MCF 10A (cell line): Measurements from ENCODE around the gene SNRNP70. TPM values are rescaled to one million over a fixed set of nuclear protein-coding genes. Genes with fewer than 3 reads are reported as not detected.

ENCODE experiments used
- BruUV-seq: library from RNA; stranded (reverse); fragments of 400-500 nt; replicated peaks from 2 replicates; lab custom pipeline; 2021; lab: Mats Ljungman, UMichigan
- CTCF ChIA-PET: fragments of 300-600 bp; sonication (Branson Sonifier 250); formaldehyde crosslinking; extraction: SDS; loops from one replicate; lab custom pipeline; 2021; ENCODE audit warnings: antibody characterized with exemption, inconsistent platforms; lab: Yijun Ruan, JAX
- POLR2A ChIA-PET: fragments of 300-600, 350-650 bp; sonication (Branson Sonifier 250); formaldehyde crosslinking; extraction: SDS; loops from one replicate; lab custom pipeline; 2020; ENCODE audit warnings: antibody characterized with exemption, inconsistent platforms; lab: Yijun Ruan, JAX
- DNase-seq: peaks from one replicate; pipeline ENCODE4 v3.0.0-alpha.2; 2018; ENCODE audit not compliant: unreplicated experiment
- H3K27ac Mint-ChIP-seq: one replicate; pipeline ENCODE4 v1.8.0; 2022; ENCODE audit warnings: mild to moderate bottlenecking, low read depth, mixed read lengths; ENCODE audit not compliant: unreplicated experiment
- H3K27me3 Mint-ChIP-seq: one replicate; pipeline ENCODE4 v1.8.0; 2022; ENCODE audit warnings: mixed read lengths; ENCODE audit not compliant: insufficient read depth, unreplicated experiment
- H3K36me3 Mint-ChIP-seq: one replicate; pipeline ENCODE4 v1.8.0; 2022; ENCODE audit warnings: mild to moderate bottlenecking, moderate library complexity, mixed read lengths; ENCODE audit not compliant: insufficient read depth, unreplicated experiment
- H3K4me1 Mint-ChIP-seq: one replicate; pipeline ENCODE4 v1.8.0; 2022; ENCODE audit warnings: mixed read lengths; ENCODE audit not compliant: insufficient read depth, unreplicated experiment
- H3K4me3 Mint-ChIP-seq: one replicate; pipeline ENCODE4 v1.8.0; 2022; ENCODE audit warnings: mild to moderate bottlenecking, moderate library complexity, mixed read lengths; ENCODE audit not compliant: unreplicated experiment
- H3K9me3 Mint-ChIP-seq: one replicate; pipeline ENCODE4 v1.8.0; 2022; ENCODE audit warnings: mixed read lengths; ENCODE audit not compliant: unreplicated experiment
- intact Hi-C: fragments of 100-400 bp; cut with micrococcal nuclease; formaldehyde crosslinking; loops from 2 replicates; pipeline ENCODE4 v1.14.1; 2022
- total RNA-seq: library from RNA; stranded (reverse); gene quantifications from 2 replicates; pipeline ENCODE4 v1.2.3, GENCODE V29; 2022
- TF ChIP-seq, protein P1 (sequence below): fragments of 200-600 bp; IDR thresholded peaks from one replicate; pipeline ENCODE4 v1.8.0; 2022; ENCODE audit warnings: antibody characterized with exemption, mild to moderate bottlenecking; ENCODE audit not compliant: unreplicated experiment

The SNRNP70 gene
- total RNA-seq, 1 experiment from 2014 or later, result 199 TPM

DNA sequence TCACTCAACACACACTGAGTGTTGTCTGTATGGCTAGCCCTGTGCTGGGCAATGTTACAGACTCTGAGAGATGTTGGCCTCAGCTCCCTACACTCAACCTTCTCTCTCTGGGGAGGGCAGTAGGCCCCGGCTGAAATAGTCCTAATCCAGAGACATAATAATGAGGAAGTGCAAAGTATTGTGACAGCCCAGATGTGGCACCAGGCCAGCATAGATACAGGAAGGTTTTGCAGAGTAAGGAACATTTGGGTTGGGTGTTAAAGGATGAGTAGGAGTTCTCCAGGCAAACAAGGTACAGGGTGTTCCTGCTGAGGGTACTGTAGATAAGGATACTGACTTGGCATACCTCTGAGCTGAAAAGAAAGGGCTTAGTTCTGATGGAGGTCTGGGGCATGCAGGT is 31.3 kb downstream of the SNRNP70 start:
- no peak for DNase-seq
- intact Hi-C loops, result no loop called here
- no TSS peak for BruUV-seq
- ChIA-PET CTCF (interaction anchor here (0.6 to 2.6 kb wide), 5 partner anchors 19 to 87 kb away, joined by 3 to 8 read pairs (median 4); no protein-coding TSS in a partner anchor), POLR2A (interaction anchor here (0.5 to 2.4 kb wide), 3 partner anchors 12 to 526 kb away, joined by 3 to 8 read pairs (median 3); partner anchors contain the start of genes GYS1 and SCAF1)
- Mint-ChIP-seq H3K4me3 (peak overlapping the region; percentile 83), H3K27ac (no peak overlapping the region), H3K36me3 (peaks cover 13% of the 10 kb centered on the region), H3K4me1 (peaks cover 42% of the 10 kb centered on the region), H3K9me3 (no peaks in the 10 kb centered on the region), H3K27me3 (no peaks in the 10 kb centered on the region)
- TF ChIP-seq, protein P1, sequence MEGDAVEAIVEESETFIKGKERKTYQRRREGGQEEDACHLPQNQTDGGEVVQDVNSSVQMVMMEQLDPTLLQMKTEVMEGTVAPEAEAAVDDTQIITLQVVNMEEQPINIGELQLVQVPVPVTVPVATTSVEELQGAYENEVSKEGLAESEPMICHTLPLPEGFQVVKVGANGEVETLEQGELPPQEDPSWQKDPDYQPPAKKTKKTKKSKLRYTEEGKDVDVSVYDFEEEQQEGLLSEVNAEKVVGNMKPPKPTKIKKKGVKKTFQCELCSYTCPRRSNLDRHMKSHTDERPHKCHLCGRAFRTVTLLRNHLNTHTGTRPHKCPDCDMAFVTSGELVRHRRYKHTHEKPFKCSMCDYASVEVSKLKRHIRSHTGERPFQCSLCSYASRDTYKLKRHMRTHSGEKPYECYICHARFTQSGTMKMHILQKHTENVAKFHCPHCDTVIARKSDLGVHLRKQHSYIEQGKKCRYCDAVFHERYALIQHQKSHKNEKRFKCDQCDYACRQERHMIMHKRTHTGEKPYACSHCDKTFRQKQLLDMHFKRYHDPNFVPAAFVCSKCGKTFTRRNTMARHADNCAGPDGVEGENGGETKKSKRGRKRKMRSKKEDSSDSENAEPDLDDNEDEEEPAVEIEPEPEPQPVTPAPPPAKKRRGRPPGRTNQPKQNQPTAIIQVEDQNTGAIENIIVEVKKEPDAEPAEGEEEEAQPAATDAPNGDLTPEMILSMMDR, result no peak

GRCh38 chr19:49117677-49118564 is 32.7 kb downstream of the SNRNP70 start:
- H3K27ac Mint-ChIP-seq, result peak overlapping the region; percentile 83
- no peak for DNase-seq
- TF ChIP-seq, protein P1, result no peak
- H3K27me3 Mint-ChIP-seq, result no peaks in the 10 kb centered on the region
- ChIA-PET CTCF (interaction anchor here (0.6 to 2.6 kb wide), 12 partner anchors 9 to 146 kb away, joined by 3 to 8 read pairs (median 4); partner anchors contain the start of gene TRPM4), POLR2A (interaction anchor here (1.3 to 2.4 kb wide), 2 partner anchors 10 to 32 kb away, joined by 4 to 8 read pairs; no protein-coding TSS in a partner anchor)
- no peaks in the 10 kb centered on the region for H3K9me3 Mint-ChIP-seq
- peak overlapping the region; percentile 83 for H3K4me3 Mint-ChIP-seq
- intact Hi-C loops, result no loop called here
- H3K4me1 Mint-ChIP-seq, result peaks cover 42% of the 10 kb centered on the region
- peaks cover 20% of the 10 kb centered on the region for H3K36me3 Mint-ChIP-seq
- no TSS peak for BruUV-seq

DNA sequence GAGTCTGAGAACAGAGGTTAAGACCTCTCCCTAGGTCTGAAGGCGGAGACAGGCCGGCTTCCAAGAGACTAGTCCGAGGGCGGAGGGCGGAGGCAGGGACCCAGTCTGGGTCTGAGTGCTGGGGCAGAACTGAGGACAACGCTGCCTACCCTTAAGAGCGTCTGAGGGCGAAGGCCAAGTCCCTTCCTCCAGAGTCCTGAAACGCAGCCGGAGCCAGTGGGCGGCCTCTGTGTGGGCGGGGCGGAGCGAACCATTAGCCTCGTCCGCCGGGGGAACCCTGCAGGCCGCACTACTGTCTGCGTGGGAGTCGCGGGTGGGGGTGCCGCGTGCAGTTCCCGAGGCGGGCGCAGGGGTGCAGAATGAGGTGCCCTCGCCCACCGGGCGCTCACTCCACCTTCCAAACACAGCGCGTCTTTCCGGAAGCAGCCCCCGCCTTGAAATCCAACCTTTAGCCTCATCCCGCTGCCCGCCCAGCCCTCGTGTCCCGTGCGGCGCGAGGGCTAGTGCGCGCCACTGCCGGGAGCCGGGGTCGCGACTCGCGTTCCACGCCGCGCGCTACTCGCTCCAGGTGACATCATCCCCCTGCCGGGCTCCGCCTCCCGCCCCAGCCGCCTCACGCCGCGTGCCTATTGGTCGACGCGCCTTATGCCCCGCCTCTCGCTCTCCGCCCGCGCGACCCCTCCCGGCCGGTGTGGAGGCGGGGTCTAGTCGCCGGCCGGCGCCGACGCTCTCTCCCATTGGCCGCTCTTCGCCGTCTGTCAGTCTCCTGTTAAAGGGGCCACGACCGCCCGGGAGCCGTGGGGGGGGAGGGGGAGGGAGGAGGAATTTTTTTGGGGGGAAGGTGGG is 33.5 kb downstream of the SNRNP70 start, which contains the start of gene C19orf73:
C19orf73 (minus strand) TSS at position 579 of the 846 bp plus-strand sequence; CDS start at position 458, 121 bp downstream.
- POLR2A ChIA-PET, result interaction anchor here (2.2 to 2.4 kb wide), 2 partner anchors 10 to 21 kb away, joined by 8 read pairs; no protein-coding TSS in a partner anchor
- H3K4me3 Mint-ChIP-seq, result peak within 1 kb of the TSS; percentile 83

More for the DNA sequence above, 33.5 kb downstream of the SNRNP70 start, which contains the start of gene C19orf73:
- Mint-ChIP-seq H3K9me3 (no peaks in the 10 kb centered on the region), H3K36me3 (peaks cover 20% of the 10 kb centered on the region), H3K27ac (peak within 1 kb of the TSS; percentile 83), H3K27me3 (no peaks in the 10 kb centered on the region), H3K4me1 (peaks cover 34% of the 10 kb centered on the region)
- CTCF ChIA-PET, result interaction anchor here (0.6 to 2.6 kb wide), 7 partner anchors 9 to 145 kb away, joined by 3 to 8 read pairs (median 3); no protein-coding TSS in a partner anchor
- TSS peak; percentile 86 for BruUV-seq
- intact Hi-C loops, result no loop called here
- TF ChIP-seq, protein P1, result no peak
- peak; percentile 95 for DNase-seq
